ENCODE results near the gene SPATA24. TPM values are rescaled to one million over a fixed set of nuclear protein-coding genes. Genes with fewer than 3 reads are reported as not detected.

The SPATA24 gene
- total RNA-seq, 1 experiment from 2014 or later, result 13.0 TPM

DNA sequence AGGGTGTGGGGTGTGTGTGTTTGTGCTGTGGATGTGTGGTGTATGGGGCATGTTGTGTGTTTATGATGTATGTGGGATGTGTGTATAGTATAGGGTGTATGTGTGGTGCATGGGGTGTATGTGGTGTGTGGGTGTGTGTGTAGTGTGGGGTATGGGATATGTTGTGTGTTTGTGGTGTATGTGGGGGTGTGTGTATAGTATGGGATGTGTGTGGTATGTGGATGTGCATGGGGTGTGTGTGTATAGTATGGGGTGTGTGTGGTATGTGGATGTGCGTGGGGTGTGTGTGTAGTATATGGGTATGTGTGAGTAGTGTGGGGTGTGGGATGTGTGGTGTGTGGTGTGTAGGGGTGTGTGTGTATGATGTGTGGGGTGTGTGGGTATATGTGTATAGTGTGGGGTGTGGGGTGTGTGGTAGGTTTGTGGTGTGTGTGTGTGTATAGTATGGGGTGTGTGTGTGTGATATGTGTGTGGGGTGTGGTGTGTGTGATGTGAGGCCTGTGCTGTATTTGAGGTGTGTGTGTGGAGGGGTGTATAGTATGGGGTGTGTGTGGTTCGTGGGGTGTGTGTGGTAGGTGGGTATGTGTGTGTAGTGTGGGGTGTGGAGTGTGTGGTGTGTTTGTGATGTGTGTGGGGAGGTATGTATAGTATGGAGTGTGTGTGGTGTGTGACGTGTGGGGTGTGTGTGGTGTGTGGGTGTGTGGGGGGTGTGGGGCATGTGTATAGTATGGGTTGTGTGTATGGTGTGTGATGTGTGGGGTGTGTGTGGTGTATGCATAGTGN lies 48.2 kb upstream of the SPATA24 start:
- H3K27ac Mint-ChIP-seq, result no peak overlapping the region
- no peaks in the 10 kb centered on the region for H3K36me3 Mint-ChIP-seq (ENCODE audit: insufficient read depth in 1 of 3, low read depth in 3 of 3)
- WGBS (ENCODE audit: extremely low coverage, insufficient read length, low lambda C conversion rate), result 100% methylated on average over 3 of the region's 3 CpGs
- no peak overlapping the region for H3K27ac ChIP-seq (ENCODE audit: insufficient read length, low read depth, low read length)
- H2BK120ac ChIP-seq (ENCODE audit: low read depth, low read length, poor library complexity, severe bottlenecking), result no peak overlapping the region
- H3K4me1 ChIP-seq (ENCODE audit: insufficient read depth, low read length), result no peaks in the 10 kb centered on the region
- H3K23me2 ChIP-seq (ENCODE audit: insufficient read length, low read depth, low read length, poor library complexity, severe bottlenecking), result no peaks in the 10 kb centered on the region
- no peak overlapping the region for H2BK5ac ChIP-seq (ENCODE audit: insufficient read length, low read length)
- H3K79me1 ChIP-seq (ENCODE audit: insufficient read depth, low read depth, low read length, poor library complexity, severe bottlenecking), result no peaks in the 10 kb centered on the region
- no peaks in the 10 kb centered on the region for H4K20me1 ChIP-seq (ENCODE audit: control insufficient read depth, insufficient read depth, insufficient read length)
- no peak overlapping the region for H2BK20ac ChIP-seq (ENCODE audit: low read depth, low read length, poor library complexity, severe bottlenecking)
- H3K56ac ChIP-seq (ENCODE audit: insufficient read length, low read depth, low read length), result no peak overlapping the region
- no peaks in the 10 kb centered on the region for H3K79me2 ChIP-seq (ENCODE audit: insufficient read depth, low read length)
- no peak overlapping the region for H3K4ac ChIP-seq (ENCODE audit: low read depth, low read length)
- H3K4me2 ChIP-seq (ENCODE audit: insufficient read depth, insufficient read length, low read length), result no peak overlapping the region
- no peaks in the 10 kb centered on the region; the same call in 1 of the 2 replicates for H3K27me3 Mint-ChIP-seq (ENCODE audit: low read depth)
- no peak overlapping the region for H2AK5ac ChIP-seq (ENCODE audit: insufficient read length, low read length)
- no peaks in the 10 kb centered on the region for H3K9me3 ChIP-seq (ENCODE audit: control insufficient read depth, low read depth, low read length)
- H3K9ac ChIP-seq (ENCODE audit: extremely low read depth, insufficient read length, low read length), result no peak overlapping the region
- H2AFZ ChIP-seq (ENCODE audit: low read length), result no peak overlapping the region
- no peak for TF ChIP-seq CTCF (conservative IDR thresholded peaks at IDR 0.05)
- H3K9me3 Mint-ChIP-seq, result no peaks in the 10 kb centered on the region
- no peak overlapping the region for H3K14ac ChIP-seq (ENCODE audit: insufficient read depth, low read length)
- H4K8ac ChIP-seq (replicated peaks; ENCODE audit: insufficient read length, low read depth, low read length), result no peak overlapping the region
- no peak overlapping the region for H2BK12ac ChIP-seq (ENCODE audit: insufficient read length, low read depth, low read length)
- H3K18ac ChIP-seq (ENCODE audit: insufficient read length, low read depth, low read length), result no peak overlapping the region
- H3K4me1 Mint-ChIP-seq, result no peaks in the 10 kb centered on the region
- no peak overlapping the region for H4K5ac ChIP-seq (ENCODE audit: insufficient read length, low read depth, low read length)
- no peak overlapping the region for H3K23ac ChIP-seq (ENCODE audit: insufficient read length, low read depth, low read length)
- no peak overlapping the region for H3T11ph ChIP-seq (ENCODE audit: low read length)
- H3K4me3 Mint-ChIP-seq, result no peak overlapping the region
- H4K91ac ChIP-seq (ENCODE audit: insufficient read length, low read depth, low read length), result no peak overlapping the region
- DNase-seq, result no peak
- H3K27me3 ChIP-seq (ENCODE audit: insufficient read depth, low read length), result no peaks in the 10 kb centered on the region
- no peak overlapping the region for H2BK15ac ChIP-seq (ENCODE audit: low read depth, low read length)
